ENCODE results near the gene ST3GAL3.

DNA sequence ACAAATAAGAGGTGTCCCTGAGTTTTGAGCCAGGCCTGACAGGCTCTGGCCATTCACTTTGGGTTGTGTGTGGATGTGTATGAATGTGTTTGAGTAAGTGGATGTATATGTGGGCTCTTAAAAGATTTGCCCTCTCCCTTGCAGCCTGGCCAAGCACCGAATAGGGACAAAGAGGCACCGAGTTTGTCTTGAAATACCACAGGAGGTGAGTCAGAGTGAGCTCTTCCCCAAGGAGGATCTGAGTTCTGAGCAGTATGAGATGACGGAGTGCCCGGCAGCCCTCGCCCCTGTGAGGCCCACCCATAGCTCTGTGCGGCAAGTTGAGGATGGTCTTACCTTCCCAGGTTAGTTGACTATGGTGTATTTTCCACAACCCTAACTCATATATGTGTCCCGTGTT is 38.4 kb upstream of the ST3GAL3 start:
- no peak for TF ChIP-seq CTCF (IDR thresholded peaks at IDR 0.05)
- TF ChIP-seq POLR2A (IDR thresholded peaks at IDR 0.05), result no peak

All from right lobe of liver (tissue), 4 donors.